ENCODE data around the gene ACTR3C. TPM values are rescaled to one million over a fixed set of nuclear protein-coding genes. Genes with fewer than 3 reads are reported as not detected.

ACTR3C gene
- total and polyA plus RNA-seq, 2 of the 13 experiments (the other 11 are each of a cell fraction or from before 2014, with no cell fraction given), result 3.8 to 7.5 TPM

DNA sequence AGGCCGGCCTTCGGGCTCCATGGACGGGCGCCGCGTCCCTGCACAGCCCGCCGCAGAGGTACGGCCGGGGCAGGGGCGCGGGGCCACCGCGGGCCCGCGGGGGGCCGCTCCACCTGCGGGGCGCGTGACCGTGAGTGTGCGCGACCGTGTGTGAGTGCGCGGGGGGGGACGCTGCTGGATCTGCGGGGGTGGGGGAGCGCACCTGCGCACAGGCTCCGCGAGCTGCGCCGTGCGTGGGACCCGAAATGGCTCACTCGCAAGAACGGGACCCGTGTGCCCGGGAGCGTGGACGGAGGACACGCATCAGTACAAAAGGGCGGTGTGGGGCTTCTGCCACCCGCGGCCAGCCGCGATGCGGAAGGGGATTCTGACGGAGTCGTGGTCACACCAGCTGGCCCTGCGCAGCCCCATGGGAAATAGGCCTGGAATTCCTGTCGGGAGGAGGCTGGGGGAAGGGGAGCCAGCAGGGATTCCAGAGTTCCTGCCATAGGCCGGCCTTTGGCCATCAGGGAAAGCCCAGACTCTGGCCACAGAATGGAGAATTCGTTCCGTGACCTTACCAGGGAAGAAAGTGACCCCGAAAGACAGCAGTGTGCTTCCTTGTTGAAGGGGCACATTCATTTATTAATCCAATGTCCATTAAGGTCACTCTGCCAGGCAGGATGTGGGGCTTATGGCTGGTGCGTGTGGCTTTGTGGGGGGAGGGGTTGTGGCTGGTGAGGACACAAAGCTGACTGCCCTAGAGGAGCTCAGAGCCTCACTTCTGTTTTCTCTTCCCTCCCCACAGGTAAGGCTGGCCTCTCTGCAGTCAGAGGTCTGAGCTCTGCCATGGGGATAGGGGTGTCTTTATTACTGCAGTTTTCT lies 45.8 kb upstream of the ACTR3C start (continued):
- TF ChIP-seq, protein P1, sequence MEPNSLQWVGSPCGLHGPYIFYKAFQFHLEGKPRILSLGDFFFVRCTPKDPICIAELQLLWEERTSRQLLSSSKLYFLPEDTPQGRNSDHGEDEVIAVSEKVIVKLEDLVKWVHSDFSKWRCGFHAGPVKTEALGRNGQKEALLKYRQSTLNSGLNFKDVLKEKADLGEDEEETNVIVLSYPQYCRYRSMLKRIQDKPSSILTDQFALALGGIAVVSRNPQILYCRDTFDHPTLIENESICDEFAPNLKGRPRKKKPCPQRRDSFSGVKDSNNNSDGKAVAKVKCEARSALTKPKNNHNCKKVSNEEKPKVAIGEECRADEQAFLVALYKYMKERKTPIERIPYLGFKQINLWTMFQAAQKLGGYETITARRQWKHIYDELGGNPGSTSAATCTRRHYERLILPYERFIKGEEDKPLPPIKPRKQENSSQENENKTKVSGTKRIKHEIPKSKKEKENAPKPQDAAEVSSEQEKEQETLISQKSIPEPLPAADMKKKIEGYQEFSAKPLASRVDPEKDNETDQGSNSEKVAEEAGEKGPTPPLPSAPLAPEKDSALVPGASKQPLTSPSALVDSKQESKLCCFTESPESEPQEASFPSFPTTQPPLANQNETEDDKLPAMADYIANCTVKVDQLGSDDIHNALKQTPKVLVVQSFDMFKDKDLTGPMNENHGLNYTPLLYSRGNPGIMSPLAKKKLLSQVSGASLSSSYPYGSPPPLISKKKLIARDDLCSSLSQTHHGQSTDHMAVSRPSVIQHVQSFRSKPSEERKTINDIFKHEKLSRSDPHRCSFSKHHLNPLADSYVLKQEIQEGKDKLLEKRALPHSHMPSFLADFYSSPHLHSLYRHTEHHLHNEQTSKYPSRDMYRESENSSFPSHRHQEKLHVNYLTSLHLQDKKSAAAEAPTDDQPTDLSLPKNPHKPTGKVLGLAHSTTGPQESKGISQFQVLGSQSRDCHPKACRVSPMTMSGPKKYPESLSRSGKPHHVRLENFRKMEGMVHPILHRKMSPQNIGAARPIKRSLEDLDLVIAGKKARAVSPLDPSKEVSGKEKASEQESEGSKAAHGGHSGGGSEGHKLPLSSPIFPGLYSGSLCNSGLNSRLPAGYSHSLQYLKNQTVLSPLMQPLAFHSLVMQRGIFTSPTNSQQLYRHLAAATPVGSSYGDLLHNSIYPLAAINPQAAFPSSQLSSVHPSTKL (CRISPR knock-in tag; IDR thresholded peaks at IDR 0.05), result no peak; the same call in 1 of the 2 replicates
- TF ChIP-seq, protein P2, sequence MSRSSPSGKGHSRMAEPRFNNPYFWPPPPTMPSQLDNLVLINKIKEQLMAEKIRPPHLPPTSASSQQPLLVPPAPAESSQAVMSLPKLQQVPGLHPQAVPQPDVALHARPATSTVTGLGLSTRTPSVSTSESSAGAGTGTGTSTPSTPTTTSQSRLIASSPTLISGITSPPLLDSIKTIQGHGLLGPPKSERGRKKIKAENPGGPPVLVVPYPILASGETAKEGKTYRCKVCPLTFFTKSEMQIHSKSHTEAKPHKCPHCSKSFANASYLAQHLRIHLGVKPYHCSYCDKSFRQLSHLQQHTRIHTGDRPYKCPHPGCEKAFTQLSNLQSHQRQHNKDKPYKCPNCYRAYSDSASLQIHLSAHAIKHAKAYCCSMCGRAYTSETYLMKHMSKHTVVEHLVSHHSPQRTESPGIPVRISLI (CRISPR knock-in tag; IDR thresholded peaks at IDR 0.05; ENCODE audit: borderline replicate concordance), result no peak
- TF ChIP-seq ZNF567 (CRISPR knock-in tag; IDR thresholded peaks at IDR 0.05; ENCODE audit: borderline replicate concordance) (no peak), IRX3 (CRISPR knock-in tag; IDR thresholded peaks at IDR 0.05; ENCODE audit: borderline replicate concordance, low read depth) (no peak), KDM5A (IDR thresholded peaks at IDR 0.05; ENCODE audit: borderline replicate concordance, low read length) (no peak; the same call in none of the 2 replicates), ZFP36L2 (CRISPR knock-in tag; IDR thresholded peaks at IDR 0.05) (no peak)
- TF ChIP-seq, protein P3, sequence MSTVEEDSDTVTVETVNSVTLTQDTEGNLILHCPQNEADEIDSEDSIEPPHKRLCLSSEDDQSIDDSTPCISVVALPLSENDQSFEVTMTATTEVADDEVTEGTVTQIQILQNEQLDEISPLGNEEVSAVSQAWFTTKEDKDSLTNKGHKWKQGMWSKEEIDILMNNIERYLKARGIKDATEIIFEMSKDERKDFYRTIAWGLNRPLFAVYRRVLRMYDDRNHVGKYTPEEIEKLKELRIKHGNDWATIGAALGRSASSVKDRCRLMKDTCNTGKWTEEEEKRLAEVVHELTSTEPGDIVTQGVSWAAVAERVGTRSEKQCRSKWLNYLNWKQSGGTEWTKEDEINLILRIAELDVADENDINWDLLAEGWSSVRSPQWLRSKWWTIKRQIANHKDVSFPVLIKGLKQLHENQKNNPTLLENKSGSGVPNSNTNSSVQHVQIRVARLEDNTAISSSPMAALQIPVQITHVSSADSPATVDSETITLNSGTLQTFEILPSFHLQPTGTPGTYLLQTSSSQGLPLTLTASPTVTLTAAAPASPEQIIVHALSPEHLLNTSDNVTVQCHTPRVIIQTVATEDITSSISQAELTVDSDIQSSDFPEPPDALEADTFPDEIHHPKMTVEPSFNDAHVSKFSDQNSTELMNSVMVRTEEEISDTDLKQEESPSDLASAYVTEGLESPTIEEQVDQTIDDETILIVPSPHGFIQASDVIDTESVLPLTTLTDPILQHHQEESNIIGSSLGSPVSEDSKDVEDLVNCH (CRISPR knock-in tag; IDR thresholded peaks at IDR 0.05), result no peak
- TF ChIP-seq, protein P4, sequence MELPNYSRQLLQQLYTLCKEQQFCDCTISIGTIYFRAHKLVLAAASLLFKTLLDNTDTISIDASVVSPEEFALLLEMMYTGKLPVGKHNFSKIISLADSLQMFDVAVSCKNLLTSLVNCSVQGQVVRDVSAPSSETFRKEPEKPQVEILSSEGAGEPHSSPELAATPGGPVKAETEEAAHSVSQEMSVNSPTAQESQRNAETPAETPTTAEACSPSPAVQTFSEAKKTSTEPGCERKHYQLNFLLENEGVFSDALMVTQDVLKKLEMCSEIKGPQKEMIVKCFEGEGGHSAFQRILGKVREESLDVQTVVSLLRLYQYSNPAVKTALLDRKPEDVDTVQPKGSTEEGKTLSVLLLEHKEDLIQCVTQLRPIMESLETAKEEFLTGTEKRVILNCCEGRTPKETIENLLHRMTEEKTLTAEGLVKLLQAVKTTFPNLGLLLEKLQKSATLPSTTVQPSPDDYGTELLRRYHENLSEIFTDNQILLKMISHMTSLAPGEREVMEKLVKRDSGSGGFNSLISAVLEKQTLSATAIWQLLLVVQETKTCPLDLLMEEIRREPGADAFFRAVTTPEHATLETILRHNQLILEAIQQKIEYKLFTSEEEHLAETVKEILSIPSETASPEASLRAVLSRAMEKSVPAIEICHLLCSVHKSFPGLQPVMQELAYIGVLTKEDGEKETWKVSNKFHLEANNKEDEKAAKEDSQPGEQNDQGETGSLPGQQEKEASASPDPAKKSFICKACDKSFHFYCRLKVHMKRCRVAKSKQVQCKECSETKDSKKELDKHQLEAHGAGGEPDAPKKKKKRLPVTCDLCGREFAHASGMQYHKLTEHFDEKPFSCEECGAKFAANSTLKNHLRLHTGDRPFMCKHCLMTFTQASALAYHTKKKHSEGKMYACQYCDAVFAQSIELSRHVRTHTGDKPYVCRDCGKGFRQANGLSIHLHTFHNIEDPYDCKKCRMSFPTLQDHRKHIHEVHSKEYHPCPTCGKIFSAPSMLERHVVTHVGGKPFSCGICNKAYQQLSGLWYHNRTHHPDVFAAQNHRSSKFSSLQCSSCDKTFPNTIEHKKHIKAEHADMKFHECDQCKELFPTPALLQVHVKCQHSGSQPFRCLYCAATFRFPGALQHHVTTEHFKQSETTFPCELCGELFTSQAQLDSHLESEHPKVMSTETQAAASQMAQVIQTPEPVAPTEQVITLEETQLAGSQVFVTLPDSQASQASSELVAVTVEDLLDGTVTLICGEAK (IDR thresholded peaks at IDR 0.05), result no peak
- TF ChIP-seq, protein P4 (CRISPR knock-in tag; IDR thresholded peaks at IDR 0.05), result no peak

Measured in HepG2 (cell line).